HepG2 (cell line): ENCODE results near the gene SF1. TPM values are rescaled to one million over a fixed set of nuclear protein-coding genes. Genes with fewer than 3 reads are reported as not detected.
A peak's percentile ranks its signal among the peaks of the same experiment; 100 is the strongest.

Experiments used
- ATAC-seq: fragments of 200-7000 bp; cut with Tn5 transposase; 3 replicates; pipeline ENCODE4 v1.9.1; 2020; ENCODE audit warnings: mild to moderate bottlenecking, moderate library complexity
- BruUV-seq: library from RNA; stranded (reverse); fragments of 400-500 nt; replicated peaks from 2 replicates; lab custom pipeline; 2021; lab: Mats Ljungman, UMichigan
- CTCF ChIA-PET: fragments of 300-600 bp; formaldehyde crosslinking; extraction: SDS; loops from one replicate; lab custom pipeline; 2021; ENCODE audit warnings: low total read pairs, inconsistent platforms, low intra/inter-chr PET ratio; lab: Yijun Ruan, JAX
- POLR2A ChIA-PET: fragments of 350-600 bp; sonication (Branson Sonifier 250); formaldehyde crosslinking; loops from one replicate; lab custom pipeline; 2020; ENCODE audit warnings: antibody characterized with exemption, inconsistent platforms; lab: Yijun Ruan, JAX
- DNase-seq: peaks from one replicate; pipeline ENCODE4 v3.0.0-alpha.2; 2015; ENCODE audit warnings: low spot score
- FAIRE-seq: peaks from 3 replicates; lab custom pipeline; 2011; peaks lifted over from hg19 to GRCh38; lab: Jason Lieb, UNC
- H2AFZ ChIP-seq: one replicate; pipeline ENCODE4 v1.6.1; 2011; ENCODE audit warnings: low read length, inconsistent platforms
- H3K27ac ChIP-seq: fragments of 300-600 bp; 3 replicates; pipeline ENCODE4 v1.8.0; 2011; ENCODE audit warnings: mixed run types, mild to moderate bottlenecking, mixed read lengths, low read length, inconsistent platforms; ENCODE audit not compliant: insufficient read depth; ENCODE audit errors: extremely low read length
- H3K27me3 ChIP-seq, 2 experiments: fragments of 200-600 bp in 1 of 2; 2 replicates in 1 of 2; 3 replicates in 1 of 2; pipeline versions ENCODE4 v1.6.0 to v1.8.0; 2011; ENCODE audit warnings: low read length in 2 of 2, mild to moderate bottlenecking in 2 of 2, moderate library complexity in 2 of 2, inconsistent platforms in 1 of 2; ENCODE audit not compliant: insufficient read depth in 2 of 2, control insufficient read depth in 1 of 2
- H3K36me3 ChIP-seq, 2 experiments: fragments of 200-600 bp in 1 of 2; replicated peaks in 1 of 2; 2 replicates in 1 of 2; 3 replicates in 1 of 2; pipeline versions ENCODE4 v1.5.1 to v1.8.0; 2011; ENCODE audit warnings: low read length in 2 of 2, inconsistent platforms in 1 of 2; ENCODE audit not compliant: insufficient read depth in 2 of 2, control insufficient read depth in 1 of 2
- H3K4me1 ChIP-seq: 2 replicates; pipeline ENCODE4 v1.5.1; 2012; ENCODE audit warnings: low read length, inconsistent platforms; ENCODE audit not compliant: insufficient read depth
- H3K4me2 ChIP-seq: 2 replicates; pipeline ENCODE4 v1.6.0; 2011; ENCODE audit warnings: low read depth, low read length, inconsistent platforms
- H3K4me3 ChIP-seq, 3 experiments: fragments of 200-600 bp in 1 of 3; sonication (generic), shearing (Covaris generic) in 1 of 3; replicated peaks in 1 of 3; 2 replicates each; pipeline ENCODE4 v1.5.1; 2011 to 2016; ENCODE audit warnings: low read length in 3 of 3, inconsistent platforms in 2 of 3, low read depth in 2 of 3, mild to moderate bottlenecking in 2 of 3, control low read depth in 1 of 3, mixed read lengths in 1 of 3; ENCODE audit not compliant: insufficient read depth in 1 of 3
- H3K79me2 ChIP-seq: one replicate; pipeline ENCODE4 v1.6.1; 2011; ENCODE audit warnings: low read length, inconsistent platforms; ENCODE audit not compliant: insufficient read depth
- H3K9ac ChIP-seq: 2 replicates; pipeline ENCODE4 v1.6.0; 2011; ENCODE audit warnings: mild to moderate bottlenecking, low read depth, low read length, inconsistent platforms; ENCODE audit not compliant: insufficient read depth
- H3K9me3 ChIP-seq: 2 replicates; pipeline ENCODE4 v1.5.1; 2012; ENCODE audit warnings: mild to moderate bottlenecking, low read length
- H4K20me1 ChIP-seq: 2 replicates; pipeline ENCODE4 v1.6.0; 2011; ENCODE audit warnings: inconsistent platforms, mild to moderate bottlenecking, low read length, moderate library complexity; ENCODE audit not compliant: insufficient read depth
- AGO2 ChIP-seq: fragments of 200-400 bp; formaldehyde crosslinking; optimal IDR thresholded peaks from 2 replicates; pipeline ENCODE3; 2017; ENCODE audit warnings: mild to moderate bottlenecking, low read depth, low read length, moderate library complexity
- ARNTL ChIP-seq: sonication (generic); formaldehyde crosslinking; IDR thresholded peaks from 2 replicates; pipeline ENCODE4 v1.4.0; 2020; ENCODE audit warnings: mild to moderate bottlenecking, missing genetic modification reagents
- HMGA1 ChIP-seq: sonication (generic); formaldehyde crosslinking; conservative IDR thresholded peaks from 2 replicates; pipeline ENCODE4 v1.4.0; 2020; ENCODE audit warnings: missing genetic modification reagents
- MIER2 ChIP-seq: IDR thresholded peaks from 2 replicates; pipeline ENCODE4 v1.6.1; 2016; ENCODE audit warnings: missing biosample characterization, missing genetic modification reagents
- MIXL1 ChIP-seq: IDR thresholded peaks from 2 replicates; pipeline ENCODE4 v1.6.1; 2016
- NRL ChIP-seq: sonication (generic); formaldehyde crosslinking; IDR thresholded peaks from 2 replicates; pipeline ENCODE4 v1.5.0; 2020; ENCODE audit warnings: missing genetic modification reagents, mild to moderate bottlenecking, moderate library complexity, borderline replicate concordance
- POLR2G ChIP-seq: fragments of 200-400 bp; formaldehyde crosslinking; IDR thresholded peaks from 2 replicates; pipeline ENCODE4 v1.6.1; 2018; ENCODE audit warnings: mild to moderate bottlenecking, low read depth, low read length, moderate library complexity
- RBAK ChIP-seq: sonication (generic); formaldehyde crosslinking; IDR thresholded peaks from 2 replicates; pipeline ENCODE4 v1.5.1; 2020; ENCODE audit warnings: mild to moderate bottlenecking, missing genetic modification reagents
- SMARCC2 ChIP-seq: fragments of 450-650 bp; IDR thresholded peaks from 2 replicates; pipeline ENCODE4 v1.6.1; 2017; ENCODE audit warnings: antibody characterized with exemption, mild to moderate bottlenecking
- SNAI1 ChIP-seq: sonication (generic); formaldehyde crosslinking; IDR thresholded peaks from 2 replicates; pipeline ENCODE4 v1.5.0; 2020; ENCODE audit warnings: mild to moderate bottlenecking, missing genetic modification reagents, borderline replicate concordance
- SRSF9 ChIP-seq: fragments of 200-400 bp; formaldehyde crosslinking; IDR thresholded peaks from 2 replicates; pipeline ENCODE4 v1.6.1; 2018; ENCODE audit warnings: borderline replicate concordance, mild to moderate bottlenecking, low read depth, low read length; ENCODE audit not compliant: insufficient read depth, poor library complexity, severe bottlenecking
- THAP8 ChIP-seq: sonication (generic); formaldehyde crosslinking; IDR thresholded peaks from 2 replicates; pipeline ENCODE4 v1.5.1; 2020; ENCODE audit warnings: missing genetic modification reagents, mild to moderate bottlenecking, borderline replicate concordance
- ZFP36L2 ChIP-seq: sonication (generic); formaldehyde crosslinking; IDR thresholded peaks from 2 replicates; pipeline ENCODE4 v1.4.0; 2020; ENCODE audit warnings: missing genetic modification reagents
- ZFP41 ChIP-seq: sonication (generic); formaldehyde crosslinking; IDR thresholded peaks from 2 replicates; pipeline ENCODE4 v1.4.0; 2020; ENCODE audit warnings: mild to moderate bottlenecking, missing genetic modification reagents, borderline replicate concordance
- ZNF260 ChIP-seq: sonication (generic); formaldehyde crosslinking; IDR thresholded peaks from 2 replicates; pipeline ENCODE4 v1.4.0; 2020; ENCODE audit warnings: missing genetic modification reagents, low read depth, mild to moderate bottlenecking, borderline replicate concordance
- ZNF501 ChIP-seq: sonication (generic); formaldehyde crosslinking; IDR thresholded peaks from 2 replicates; pipeline ENCODE4 v1.5.1; 2020; ENCODE audit warnings: mild to moderate bottlenecking, moderate library complexity, missing genetic modification reagents
- ZNF749 ChIP-seq: sonication (generic); formaldehyde crosslinking; IDR thresholded peaks from 2 replicates; pipeline ENCODE4 v1.8.0; 2022; ENCODE audit warnings: mild to moderate bottlenecking, missing genetic modification reagents, moderate library complexity, borderline replicate concordance
- WGBS: methylation state at CpG from one replicate; pipeline ENCODE4 v1.1.6; 2017; ENCODE audit warnings: low lambda C conversion rate; 5-methylcytosine and 5-hydroxymethylcytosine counted together
- in situ Hi-C: cut with HindIII; loops from 2 replicates; pipeline ENCODE4 v1.10.0; 2017; ENCODE audit warnings: low pct_unique_long_range_greater_than_20kb; ENCODE audit not compliant: extremely low pct_ligation_motif_present
- intact Hi-C: fragments of 100-400 bp; cut with micrococcal nuclease; formaldehyde crosslinking; loops from one replicate; pipeline ENCODE4 v1.10.0; 2022; ENCODE audit not compliant: unreplicated experiment
- polyA plus RNA-seq, 8 experiments: library from polyadenylated mRNA; depleted of rRNA in 3 of 8; stranded (reverse) in 7 of 8; unstranded in 1 of 8; fragments of >200 nt; fragmentation: Illumina TruSeq in 4 of 8; extraction: Trizol in 4 of 8; gene quantifications; 2 replicates each; pipeline versions ENCODE4 v1.2.1 to v1.2.3, GENCODE V29; 2011 to 2016; ENCODE audit warnings: low read depth in 4 of 8, missing spikeins in 1 of 8, mixed read lengths in 1 of 8; ENCODE audit not compliant: insufficient read depth in 1 of 8
- total RNA-seq, 5 experiments: library from RNA; depleted of rRNA; stranded (reverse); fragments of >200 nt; fragmentation: Illumina TruSeq; extraction: Trizol; gene quantifications; 2 replicates each; pipeline ENCODE4 v1.2.3, GENCODE V29; 2016; ENCODE audit warnings: low read depth in 1 of 5
- TF ChIP-seq, protein P1 (sequence below): IDR thresholded peaks from 2 replicates; pipeline ENCODE4 v1.6.1; 2016; ENCODE audit warnings: low read depth, borderline replicate concordance
- TF ChIP-seq, protein P2 (sequence below): IDR thresholded peaks from 2 replicates; pipeline ENCODE4 v1.6.1; 2012; ENCODE audit warnings: low read depth, low read length, improper control_type of control experiment
- TF ChIP-seq, protein P3 (sequence below): sonication (generic); formaldehyde crosslinking; IDR thresholded peaks from 2 replicates; pipeline ENCODE4 v1.4.0; 2020; ENCODE audit warnings: missing genetic modification reagents; ENCODE audit errors: not compliant biosample characterization

SF1 gene
- total and polyA plus RNA-seq, 2 of the 13 experiments (the other 11 are each of a cell fraction or from before 2014, with no cell fraction given) = 55.5 to 70.4 TPM

DNA sequence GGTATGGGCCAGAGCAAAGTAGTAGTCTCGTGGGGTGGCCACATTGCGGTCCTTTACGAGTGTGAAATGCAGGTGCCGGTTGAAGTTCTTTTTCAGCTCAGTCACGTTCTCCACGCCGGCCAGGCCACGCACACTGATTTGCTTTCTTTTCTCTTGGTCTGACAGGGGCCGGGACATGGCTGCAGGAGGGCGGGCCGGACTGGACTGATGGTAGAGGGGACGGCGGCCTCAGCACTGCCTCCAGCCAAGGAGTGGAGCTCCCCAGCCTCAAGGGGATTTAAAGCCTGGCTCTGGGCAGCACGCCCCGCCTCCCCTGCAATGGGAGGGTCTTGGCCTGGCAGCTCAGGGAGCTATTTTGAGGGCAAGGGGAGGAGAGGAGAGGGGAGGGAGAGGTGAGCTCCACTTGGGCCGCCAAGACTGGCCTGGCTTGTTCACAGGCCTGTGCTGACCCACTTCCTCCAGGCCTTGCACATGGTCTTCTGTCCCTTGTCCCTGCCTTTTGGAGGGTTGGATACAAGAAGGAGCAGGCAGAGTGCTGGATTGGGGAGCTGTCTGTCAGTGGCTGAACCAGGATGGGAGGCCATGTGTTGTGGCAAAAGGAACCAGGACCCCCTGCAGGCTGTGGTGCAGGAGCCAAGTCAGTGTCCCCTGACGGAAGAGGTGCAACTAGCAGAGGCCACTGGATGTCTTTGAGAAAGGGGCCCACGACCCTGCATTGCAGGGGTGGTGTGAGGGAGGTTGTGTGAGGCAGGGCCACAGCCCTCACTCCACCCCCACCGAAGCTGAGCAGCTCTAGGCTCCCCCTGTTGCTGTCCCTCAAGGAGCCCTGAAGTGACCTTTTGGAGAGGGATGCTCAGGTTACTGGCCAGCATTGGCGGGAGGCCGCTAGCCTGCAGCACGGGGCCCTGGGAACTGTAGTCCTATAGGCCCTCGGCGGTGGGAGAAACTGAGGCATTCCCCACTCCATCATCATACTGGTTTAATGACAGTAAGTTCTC is 18.3 kb downstream of the SF1 start, which contains the start of gene PYGM:
Gene PYGM, minus strand, starts transcription at position 253 of the 998 bp plus-strand sequence. Its CDS starts 76 bp downstream, at position 177.
- peak within 1 kb of the TSS; percentile 59 for H3K4me2 ChIP-seq
- intact Hi-C loops = no loop called here
- FAIRE-seq (no peak), DNase-seq (no peak), ATAC-seq (peak; percentile 56)
- no peaks in the 10 kb centered on the region for H3K79me2 ChIP-seq
- in situ Hi-C loops = no loop called here
- WGBS = 44% methylated on average over 21 of the region's 24 CpGs
- H3K9me3 ChIP-seq = no peaks in the 10 kb centered on the region
- H3K27me3 ChIP-seq = peaks cover 3 to 12% of the 10 kb centered on the region in 2 experiments; a peak in 3 of 5 replicates
- H4K20me1 ChIP-seq = peaks cover 29% of the 10 kb centered on the region
- H3K4me3 ChIP-seq = peak within 1 kb of the TSS in 1 of 3 experiments; percentile 37; a peak in 3 of 6 replicates
- no TSS peak for BruUV-seq
- H3K4me1 ChIP-seq = peaks cover 35% of the 10 kb centered on the region
- ChIA-PET CTCF (no interaction called here), POLR2A (interaction anchor here (3.3 kb wide), 1 partner anchor 19 kb away, joined by 24 read pairs; the partner anchor contains the start of gene SF1)
- no peak within 1 kb of the TSS for H3K9ac ChIP-seq
- H3K36me3 ChIP-seq = peaks cover 11 to 23% of the 10 kb centered on the region in 2 experiments
- no peak within 1 kb of the TSS for H2AFZ ChIP-seq
- H3K27ac ChIP-seq = no peak within 1 kb of the TSS
- TF ChIP-seq ZNF749 (CRISPR knock-in tag) (no peak), POLR2G (0 out of 2 replicates have a peak, but pooled peaks have one; percentile 9), ZNF501 (0 out of 2 replicates have a peak, but pooled peaks have one; percentile 32), MIER2 (CRISPR knock-in tag) (no peak), HMGA1 (no peak), MIXL1 (CRISPR knock-in tag) (no peak), ZFP41 (no peak), ARNTL (CRISPR knock-in tag) (no peak), SMARCC2 (no peak), ZNF260 (CRISPR knock-in tag) (no peak), NRL (0 out of 2 replicates have a peak, but pooled peaks have one; percentile 47), THAP8 (CRISPR knock-in tag) (no peak), AGO2 (peak; percentile 63), RBAK (CRISPR knock-in tag) (no peak), ZFP36L2 (no peak), SNAI1 (no peak), SRSF9 (no peak)
- TF ChIP-seq, protein P1, sequence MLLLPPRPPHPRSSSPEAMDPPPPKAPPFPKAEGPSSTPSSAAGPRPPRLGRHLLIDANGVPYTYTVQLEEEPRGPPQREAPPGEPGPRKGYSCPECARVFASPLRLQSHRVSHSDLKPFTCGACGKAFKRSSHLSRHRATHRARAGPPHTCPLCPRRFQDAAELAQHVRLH = no peak
- TF ChIP-seq, protein P2, sequence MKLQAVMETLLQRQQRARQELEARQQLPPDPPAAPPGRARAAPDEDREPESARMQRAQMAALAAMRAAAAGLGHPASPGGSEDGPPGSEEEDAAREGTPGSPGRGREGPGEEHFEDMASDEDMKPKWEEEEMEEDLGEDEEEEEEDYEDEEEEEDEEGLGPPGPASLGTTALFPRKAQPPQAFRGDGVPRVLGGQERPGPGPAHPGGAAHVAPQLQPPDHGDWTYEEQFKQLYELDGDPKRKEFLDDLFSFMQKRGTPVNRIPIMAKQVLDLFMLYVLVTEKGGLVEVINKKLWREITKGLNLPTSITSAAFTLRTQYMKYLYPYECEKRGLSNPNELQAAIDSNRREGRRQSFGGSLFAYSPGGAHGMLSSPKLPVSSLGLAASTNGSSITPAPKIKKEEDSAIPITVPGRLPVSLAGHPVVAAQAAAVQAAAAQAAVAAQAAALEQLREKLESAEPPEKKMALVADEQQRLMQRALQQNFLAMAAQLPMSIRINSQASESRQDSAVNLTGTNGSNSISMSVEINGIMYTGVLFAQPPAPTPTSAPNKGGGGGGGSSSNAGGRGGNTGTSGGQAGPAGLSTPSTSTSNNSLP = no peak
- TF ChIP-seq, protein P3, sequence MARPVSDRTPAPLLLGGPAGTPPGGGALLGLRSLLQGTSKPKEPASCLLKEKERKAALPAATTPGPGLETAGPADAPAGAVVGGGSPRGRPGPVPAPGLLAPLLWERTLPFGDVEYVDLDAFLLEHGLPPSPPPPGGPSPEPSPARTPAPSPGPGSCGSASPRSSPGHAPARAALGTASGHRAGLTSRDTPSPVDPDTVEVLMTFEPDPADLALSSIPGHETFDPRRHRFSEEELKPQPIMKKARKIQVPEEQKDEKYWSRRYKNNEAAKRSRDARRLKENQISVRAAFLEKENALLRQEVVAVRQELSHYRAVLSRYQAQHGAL (CRISPR knock-in tag) = no peak
